Mucosa of rectum (tissue), 2 donors: ENCODE measurements around the gene SGCA.

ENCODE experiments used
- H3K27ac ChIP-seq, 2 donors: one replicate each; pipeline ENCODE4 v1.7.0; 2013; ENCODE audit warnings: inconsistent platforms in 2 of 2, low read depth in 2 of 2, low read length in 2 of 2
- H3K27me3 ChIP-seq, 2 donors: one replicate each; pipeline ENCODE4 v1.7.0; 2013; ENCODE audit warnings: low read length in 2 of 2; ENCODE audit not compliant: control insufficient read depth in 2 of 2, insufficient read depth in 2 of 2
- H3K36me3 ChIP-seq, 2 donors: one replicate each; pipeline ENCODE4 v1.7.0; 2013; ENCODE audit warnings: low read length in 2 of 2; ENCODE audit not compliant: control insufficient read depth in 2 of 2, insufficient read depth in 2 of 2
- H3K4me1 ChIP-seq, 2 donors: one replicate each; pipeline ENCODE4 v1.7.0; 2013; ENCODE audit warnings: low read length in 2 of 2, mild to moderate bottlenecking in 1 of 2; ENCODE audit not compliant: control insufficient read depth in 2 of 2, insufficient read depth in 2 of 2
- H3K4me3 ChIP-seq, 2 donors: one replicate each; pipeline ENCODE4 v1.7.0; 2013; ENCODE audit warnings: low read length in 2 of 2
- H3K9ac ChIP-seq, 2 donors: one replicate each; pipeline ENCODE4 v1.7.0; 2013; ENCODE audit warnings: low read length in 2 of 2, low read depth in 1 of 2, mild to moderate bottlenecking in 1 of 2
- H3K9me3 ChIP-seq, 2 donors: one replicate each; pipeline ENCODE4 v1.7.0; 2013; ENCODE audit warnings: low read length in 2 of 2; ENCODE audit not compliant: control insufficient read depth in 2 of 2
- donor health status: healthy.
- donor health status: Normal muscosa, but diverticular disease.

SGCA gene

DNA sequence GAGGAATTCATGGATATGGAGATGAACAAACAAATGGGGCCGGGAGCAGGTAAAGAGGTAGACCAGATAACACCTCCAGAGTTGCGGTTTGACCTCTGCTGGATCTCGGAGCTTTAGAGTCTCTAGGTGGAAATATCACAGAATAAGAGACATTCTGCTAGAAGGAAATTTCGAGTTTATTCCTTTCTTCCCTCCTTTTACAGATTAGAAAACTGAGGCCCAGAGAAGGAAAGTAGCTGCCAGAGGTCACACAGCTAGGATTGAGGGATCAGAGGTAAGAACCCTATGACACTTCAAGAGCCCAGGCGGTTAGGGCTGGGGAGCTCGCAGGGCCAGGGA lies 43.3 kb downstream of the SGCA start:
- Histone ChIP-seq H3K4me1 (peaks cover 10 to 11% of the 10 kb centered on the region in 2 donors), H3K27me3 (peaks cover 2 to 25% of the 10 kb centered on the region in 2 donors), H3K36me3 (no peaks in the 10 kb centered on the region), H3K9me3 (no peaks in the 10 kb centered on the region), H3K9ac (no peak overlapping the region), H3K4me3 (no peak overlapping the region), H3K27ac (peak overlapping the region; percentile 56 to 89)

GRCh38 chr17:50209472-50210239 lies 43.9 kb downstream of the SGCA start:
- peaks cover 10 to 11% of the 10 kb centered on the region in 2 donors for H3K4me1 ChIP-seq
- peak overlapping the region; percentile 0 to 53 for H3K9ac ChIP-seq
- H3K27me3 ChIP-seq = peaks cover 2 to 26% of the 10 kb centered on the region in 2 donors
- no peaks in the 10 kb centered on the region for H3K9me3 ChIP-seq
- no peaks in the 10 kb centered on the region for H3K36me3 ChIP-seq
- no peak overlapping the region for H3K4me3 ChIP-seq
- peak overlapping the region; percentile 77 to 89 for H3K27ac ChIP-seq

DNA sequence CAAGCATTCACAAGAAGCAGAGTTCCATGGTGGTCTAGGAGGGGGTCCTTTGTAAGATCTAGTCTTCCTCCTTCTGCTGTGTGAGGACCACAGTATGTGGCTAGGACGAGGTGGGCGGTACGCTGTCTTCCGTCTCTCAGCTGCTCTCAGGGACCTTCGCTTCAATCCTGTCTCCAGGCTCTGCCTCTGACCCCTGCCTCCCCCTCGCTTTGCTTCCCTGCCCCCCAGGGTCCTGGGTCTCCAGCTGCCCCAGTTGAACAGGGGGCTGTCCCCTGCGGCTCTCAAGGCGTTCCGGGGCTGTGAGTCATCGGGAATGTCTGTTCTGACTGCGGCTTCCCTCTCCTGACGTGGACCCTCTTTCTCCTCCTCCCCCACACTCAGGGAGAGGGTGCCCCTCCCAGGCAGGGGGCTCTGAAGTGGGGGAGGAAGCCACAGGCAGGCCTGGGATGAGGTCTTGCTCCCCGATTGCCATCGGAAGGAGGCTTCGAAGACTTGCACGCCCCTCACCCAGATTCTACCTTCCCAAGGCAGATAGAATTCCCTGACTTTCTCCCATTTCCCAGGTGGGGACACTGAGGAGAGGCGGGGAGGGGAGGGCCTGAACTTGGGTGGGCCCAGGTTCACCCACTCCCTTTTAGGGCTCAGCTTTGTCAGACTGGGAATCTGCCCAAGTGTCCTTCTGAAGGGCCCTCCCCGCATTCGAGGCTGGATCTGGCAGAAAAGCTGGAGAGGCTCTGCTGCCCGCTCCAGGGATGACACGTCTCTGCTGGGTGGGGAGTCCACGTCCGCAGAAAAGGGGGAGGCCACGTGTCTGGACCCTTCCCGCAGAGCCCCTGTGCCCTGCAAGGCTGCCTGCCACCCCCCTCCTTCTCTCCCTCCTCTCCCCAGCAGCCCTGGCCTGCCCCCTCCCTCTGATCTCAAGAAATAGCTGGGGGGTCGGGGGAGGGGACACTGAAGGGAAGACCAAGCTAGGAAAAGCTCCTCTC lies 44.7 kb downstream of the SGCA start:
- peaks cover 2 to 23% of the 10 kb centered on the region in 2 donors for H3K27me3 ChIP-seq
- H3K9ac ChIP-seq = peak overlapping the region; percentile 0 to 53
- peaks cover 10 to 11% of the 10 kb centered on the region in 2 donors for H3K4me1 ChIP-seq
- no peaks in the 10 kb centered on the region for H3K9me3 ChIP-seq
- peak overlapping the region; percentile 77 to 89 for H3K27ac ChIP-seq
- no peaks in the 10 kb centered on the region for H3K36me3 ChIP-seq
- H3K4me3 ChIP-seq = no peak overlapping the region

DNA sequence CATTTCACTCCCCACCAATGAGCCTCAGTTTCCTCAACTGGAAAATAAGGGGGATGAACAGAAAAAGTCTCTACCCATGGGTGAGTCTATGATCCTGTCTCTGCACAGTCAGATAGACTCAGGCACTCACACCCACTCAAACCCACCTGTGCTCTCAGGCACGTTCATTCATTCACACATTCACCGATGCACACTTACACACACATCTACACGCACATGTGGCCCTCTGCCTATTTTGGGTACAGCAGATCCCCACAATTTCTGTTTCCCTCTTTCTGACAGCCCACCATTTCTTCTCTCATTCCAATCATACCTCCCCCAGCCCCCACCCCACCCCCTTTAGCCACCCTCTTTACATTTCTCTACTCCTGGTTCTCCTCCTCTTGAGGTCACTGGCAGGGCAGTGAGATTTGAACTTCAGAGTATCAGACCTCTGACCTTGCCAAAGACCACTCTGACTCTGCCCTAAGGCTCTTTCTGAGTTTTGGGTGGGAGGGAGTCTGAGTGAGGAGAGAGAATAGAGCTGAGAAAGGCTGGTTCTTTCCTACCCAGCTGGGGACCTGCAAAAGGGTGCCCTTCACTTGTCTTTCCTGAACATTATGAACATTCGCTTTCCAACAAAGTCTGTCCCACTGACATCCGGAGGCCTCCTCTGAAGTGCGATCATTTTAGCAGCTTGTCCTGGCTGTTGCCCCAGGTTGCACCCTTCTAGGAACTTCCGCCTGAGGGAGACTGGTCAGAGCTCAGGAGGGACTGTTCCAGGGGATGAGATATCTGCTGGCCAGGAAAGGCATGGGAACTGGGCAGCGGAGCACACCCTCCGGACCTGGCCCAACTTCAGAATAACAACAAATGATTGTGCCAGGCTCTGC lies 45.7 kb downstream of the SGCA start:
- Histone ChIP-seq H3K9ac (no peak overlapping the region), H3K4me1 (peaks cover 8 to 11% of the 10 kb centered on the region in 2 donors), H3K27ac (peak overlapping the region; percentile 20 to 77), H3K27me3 (peaks cover 0 to 22% of the 10 kb centered on the region in 2 donors), H3K4me3 (no peak overlapping the region), H3K9me3 (no peaks in the 10 kb centered on the region), H3K36me3 (no peaks in the 10 kb centered on the region)

DNA sequence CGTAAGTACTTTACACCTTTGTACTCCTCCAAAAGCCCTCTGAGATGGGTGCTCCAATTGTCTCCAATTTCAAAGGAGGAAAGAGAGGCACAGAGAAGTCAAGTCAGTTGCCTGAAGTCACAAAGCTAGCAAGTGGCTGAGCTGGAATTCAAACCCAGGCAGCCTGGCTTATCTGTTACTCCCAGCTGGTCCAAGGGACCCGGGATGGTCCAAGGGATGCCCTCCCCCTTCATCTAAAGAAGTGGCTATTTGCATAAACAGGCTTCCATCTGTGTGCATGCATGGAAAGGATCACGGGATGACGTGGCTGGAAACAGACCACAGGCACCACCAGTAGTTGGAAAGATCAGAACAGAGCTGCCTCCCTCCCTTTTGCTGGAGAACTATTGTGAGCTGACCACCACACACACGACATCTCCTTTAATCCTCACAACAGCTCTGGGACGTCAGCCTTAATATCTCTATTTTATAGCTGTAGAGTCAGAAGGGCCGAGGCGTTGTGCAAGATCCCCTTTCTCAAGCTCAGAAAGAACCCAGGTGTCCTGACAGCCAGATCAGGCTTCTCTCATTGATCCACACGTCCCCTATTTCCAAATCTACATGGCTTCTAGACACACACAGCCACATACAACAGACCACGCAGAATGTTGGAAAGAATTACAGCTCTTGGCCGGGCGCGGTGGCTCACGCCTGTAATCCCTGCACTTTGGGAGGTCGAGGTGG lies 46.5 kb downstream of the SGCA start:
- no peak overlapping the region for H3K4me3 ChIP-seq
- peak overlapping the region; percentile 14 to 29 for H3K27ac ChIP-seq
- peaks cover 8 to 11% of the 10 kb centered on the region in 2 donors for H3K4me1 ChIP-seq
- no peaks in the 10 kb centered on the region for H3K9me3 ChIP-seq
- no peak overlapping the region for H3K9ac ChIP-seq
- H3K36me3 ChIP-seq = no peaks in the 10 kb centered on the region
- peaks cover 0 to 22% of the 10 kb centered on the region in 2 donors for H3K27me3 ChIP-seq

- peaks cover 6 to 11% of the 10 kb centered on the region in 2 donors for H3K4me1 ChIP-seq
- no peak overlapping the region for H3K9ac ChIP-seq
- H3K4me3 ChIP-seq = no peak overlapping the region
- H3K27ac ChIP-seq = no peak overlapping the region
- H3K27me3 ChIP-seq = peaks cover 0 to 22% of the 10 kb centered on the region in 2 donors
- H3K9me3 ChIP-seq = no peaks in the 10 kb centered on the region
- no peaks in the 10 kb centered on the region for H3K36me3 ChIP-seq
Measured at GRCh38 chr17:50213026-50214022, 47.5 kb downstream of the SGCA start.

- peaks cover 4 to 7% of the 10 kb centered on the region in 2 donors for H3K4me1 ChIP-seq
- no peaks in the 10 kb centered on the region for H3K9me3 ChIP-seq
- no peaks in the 10 kb centered on the region for H3K36me3 ChIP-seq
- no peak overlapping the region for H3K27ac ChIP-seq
- H3K4me3 ChIP-seq = no peak overlapping the region
- H3K27me3 ChIP-seq = peaks cover 0 to 13% of the 10 kb centered on the region in 2 donors
- H3K9ac ChIP-seq = no peak overlapping the region
Measured at GRCh38 chr17:50214976-50215760, 49.4 kb downstream of the SGCA start.

DNA sequence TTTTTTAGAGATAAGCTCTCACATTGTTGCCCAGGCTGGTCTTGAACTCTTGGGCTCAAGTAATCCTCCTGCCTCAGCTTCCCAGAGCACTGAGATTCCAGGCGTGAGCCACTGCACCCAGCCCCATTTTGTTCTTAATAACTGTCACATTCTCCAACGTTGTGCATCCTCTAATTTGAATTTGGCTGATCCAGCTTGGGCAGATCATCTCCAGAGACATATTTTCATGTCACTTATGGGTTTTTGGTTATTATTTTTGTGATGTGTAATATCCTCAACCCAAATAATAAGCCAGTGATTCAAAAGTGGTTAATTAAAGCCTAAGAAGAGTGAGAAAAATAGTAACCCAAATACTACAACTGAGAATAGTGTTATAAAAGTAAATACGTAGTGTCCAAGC lies 51.8 kb downstream of the SGCA start:
- H3K27ac ChIP-seq = no peak overlapping the region
- no peaks in the 10 kb centered on the region for H3K9me3 ChIP-seq
- peaks cover 0 to 4% of the 10 kb centered on the region in 2 donors for H3K4me1 ChIP-seq
- H3K27me3 ChIP-seq = peaks cover 0 to 5% of the 10 kb centered on the region in 2 donors
- no peaks in the 10 kb centered on the region for H3K36me3 ChIP-seq
- no peak overlapping the region for H3K4me3 ChIP-seq
- no peak overlapping the region for H3K9ac ChIP-seq
